OCI-LY7 (cell line): ENCODE results near the gene SLC38A4. TPM values are rescaled to one million over a fixed set of nuclear protein-coding genes. Genes with fewer than 3 reads are reported as not detected.

Experiments used
- BruUV-seq: library from RNA; stranded (reverse); fragments of 400-500 nt; replicated peaks from 2 replicates; lab custom pipeline; 2021; lab: Mats Ljungman, UMichigan
- CTCF ChIA-PET: fragments of 300-600 bp; sonication (Branson Sonifier 250); formaldehyde crosslinking; loops from one replicate; lab custom pipeline; 2022; ENCODE audit warnings: antibody characterized with exemption; ENCODE audit not compliant: unreplicated experiment; lab: Charles Lee
- POLR2A ChIA-PET: fragments of 300-600 bp; sonication (Branson Sonifier 250); formaldehyde crosslinking; loops from one replicate; lab custom pipeline; 2022; ENCODE audit warnings: antibody characterized with exemption; lab: Charles Lee
- DNase-seq: peaks from one replicate; pipeline ENCODE4 v3.0.0-alpha.2; 2015; ENCODE audit warnings: low spot score
- H2AFZ ChIP-seq: fragments of 200-600 bp; sonication (generic), shearing (Covaris generic); 2 replicates; pipeline ENCODE4 v1.6.1; 2014; ENCODE audit warnings: mild to moderate bottlenecking, antibody characterized with exemption, low read length, moderate library complexity
- H3K27ac ChIP-seq: fragments of 200-600 bp; sonication (generic); 2 replicates; pipeline ENCODE4 v1.5.1; 2014; ENCODE audit warnings: mixed run types, low read depth, mild to moderate bottlenecking, moderate library complexity, low read length, inconsistent platforms; ENCODE audit not compliant: poor library complexity, severe bottlenecking
- H3K36me3 ChIP-seq: fragments of 200-600 bp; sonication (generic); 2 replicates; pipeline ENCODE4 v1.6.1; 2014; ENCODE audit warnings: mild to moderate bottlenecking, antibody characterized with exemption, low read length, moderate library complexity, mixed read lengths; ENCODE audit not compliant: insufficient read depth
- H3K4me1 ChIP-seq: fragments of 200-600 bp; sonication (generic); 2 replicates; pipeline ENCODE4 v1.5.1; 2014; ENCODE audit warnings: mild to moderate bottlenecking, low read length; ENCODE audit not compliant: insufficient read depth, poor library complexity, severe bottlenecking
- H3K4me2 ChIP-seq: fragments of 200-600 bp; sonication (generic); 2 replicates; pipeline ENCODE4 v1.6.1; 2014; ENCODE audit warnings: mild to moderate bottlenecking, low read length
- H3K4me3 ChIP-seq: fragments of 200-600 bp; sonication (generic); 2 replicates; pipeline ENCODE4 v1.5.1; 2014; ENCODE audit warnings: mild to moderate bottlenecking, low read depth, low read length; ENCODE audit not compliant: poor library complexity, severe bottlenecking
- H3K79me2 ChIP-seq: fragments of 200-600 bp; sonication (generic); 2 replicates; pipeline ENCODE4 v1.6.1; 2016; ENCODE audit warnings: low read depth, mild to moderate bottlenecking, low read length, moderate library complexity, mixed read lengths; ENCODE audit not compliant: insufficient read depth
- H3K9me2 ChIP-seq: fragments of 200-600 bp; sonication (generic); 2 replicates; pipeline ENCODE4 v1.6.1; 2016; ENCODE audit warnings: mild to moderate bottlenecking, low read length, mixed read lengths; ENCODE audit not compliant: insufficient read depth
- H3K9me3 ChIP-seq: fragments of 200-600 bp; sonication (generic); 2 replicates; pipeline ENCODE4 v1.6.1; 2014; ENCODE audit warnings: mild to moderate bottlenecking, mixed run types, low read length, mixed read lengths
- H4K20me1 ChIP-seq: fragments of 200-600 bp; sonication (generic); 2 replicates; pipeline ENCODE4 v1.6.1; 2014; ENCODE audit warnings: mild to moderate bottlenecking, antibody characterized with exemption, low read length, moderate library complexity, mixed read lengths; ENCODE audit not compliant: insufficient read depth
- CTCF ChIP-seq: fragments of 200-600 bp; sonication (generic); conservative IDR thresholded peaks from 2 replicates; pipeline ENCODE4 v1.5.1; 2014; ENCODE audit warnings: mild to moderate bottlenecking, antibody characterized with exemption, low read length, moderate library complexity, mixed read lengths
- EZH2phosphoT487 ChIP-seq: fragments of 200-600 bp; sonication (generic); IDR thresholded peaks from 2 replicates; pipeline ENCODE4 v1.6.1; 2018; ENCODE audit warnings: low read depth, borderline replicate concordance, mild to moderate bottlenecking, mixed run types, antibody characterized with exemption, low read length, moderate library complexity, mixed read lengths
- intact Hi-C: fragments of 100-400 bp; cut with micrococcal nuclease; formaldehyde crosslinking; loops from one replicate; pipeline ENCODE4 v1.10.0; 2022; ENCODE audit not compliant: unreplicated experiment
- total RNA-seq, 2 experiments: library from RNA; depleted of rRNA in 1 of 2; stranded (reverse); fragments of >200 nt in 1 of 2; shearing (Covaris generic) in 1 of 2; gene quantifications; 2 replicates each; pipeline ENCODE4 v1.2.3, GENCODE V29; 2014 to 2022

The SLC38A4 gene
- total RNA-seq, 2 experiments from 2014 or later = not detected

GRCh38 chr12:46830731-46831334, 5.0 kb upstream of the SLC38A4 start:
- ChIA-PET POLR2A (interaction anchor here (0.5 to 0.7 kb wide), 2 partner anchors 38 to 39 kb away, joined by 3 read pairs; no protein-coding TSS in a partner anchor), CTCF (no interaction called here)
- no peaks in the 10 kb centered on the region for H3K36me3 ChIP-seq
- H3K4me3 ChIP-seq = no peak overlapping the region
- H3K4me1 ChIP-seq = no peaks in the 10 kb centered on the region
- TF ChIP-seq CTCF (no peak), EZH2phosphoT487 (no peak)
- no peak for DNase-seq
- H3K27ac ChIP-seq = no peak overlapping the region
- H3K9me3 ChIP-seq = no peaks in the 10 kb centered on the region
- H4K20me1 ChIP-seq = no peaks in the 10 kb centered on the region
- intact Hi-C loops = no loop called here
- BruUV-seq = no TSS peak
- H3K4me2 ChIP-seq = no peak overlapping the region
- no peaks in the 10 kb centered on the region for H3K79me2 ChIP-seq
- no peak overlapping the region for H2AFZ ChIP-seq
- no peaks in the 10 kb centered on the region for H3K9me2 ChIP-seq

GRCh38 chr12:46824709-46825108, 1.1 kb downstream of the SLC38A4 start:
- no peaks in the 10 kb centered on the region for H4K20me1 ChIP-seq
- no peak overlapping the region for H3K27ac ChIP-seq
- H3K36me3 ChIP-seq = no peaks in the 10 kb centered on the region
- no peak overlapping the region for H3K4me3 ChIP-seq
- no peaks in the 10 kb centered on the region for H3K79me2 ChIP-seq
- H3K4me2 ChIP-seq = no peak overlapping the region
- DNase-seq = no peak
- ChIA-PET CTCF (no interaction called here), POLR2A (interaction anchor here (0.6 kb wide), 1 partner anchor 34 kb away, joined by 3 read pairs; no protein-coding TSS in a partner anchor)
- H3K9me3 ChIP-seq = no peaks in the 10 kb centered on the region
- no peak overlapping the region for H2AFZ ChIP-seq
- no peaks in the 10 kb centered on the region for H3K4me1 ChIP-seq
- intact Hi-C loops = no loop called here
- BruUV-seq = no TSS peak
- TF ChIP-seq EZH2phosphoT487 = no peak
- no peak for TF ChIP-seq CTCF
- H3K9me2 ChIP-seq = no peaks in the 10 kb centered on the region

GRCh38 chr12:46818642-46819041, 7.2 kb downstream of the SLC38A4 start:
- no peak overlapping the region for H3K27ac ChIP-seq
- intact Hi-C loops = no loop called here
- no peaks in the 10 kb centered on the region for H3K9me2 ChIP-seq
- ChIA-PET CTCF (no interaction called here), POLR2A (no interaction called here)
- H3K4me2 ChIP-seq = no peak overlapping the region
- H3K4me1 ChIP-seq = no peaks in the 10 kb centered on the region
- TF ChIP-seq CTCF (no peak), EZH2phosphoT487 (no peak)
- no TSS peak for BruUV-seq
- H4K20me1 ChIP-seq = no peaks in the 10 kb centered on the region
- no peaks in the 10 kb centered on the region for H3K79me2 ChIP-seq
- H3K9me3 ChIP-seq = no peaks in the 10 kb centered on the region
- DNase-seq = no peak
- H2AFZ ChIP-seq = no peak overlapping the region
- no peaks in the 10 kb centered on the region for H3K36me3 ChIP-seq
- H3K4me3 ChIP-seq = no peak overlapping the region
